Central memory CD4-positive, alpha-beta T cell (primary cell): ENCODE data around the gene DGKB.
"Not testable (repeated sequence)": the region's sequence is repeated elsewhere in the genome, so short reads cannot be mapped to it uniquely, and the experiment has no call there.

Source experiments
- DNase-seq: peaks from one replicate; pipeline ENCODE4 v3.0.0; 2022

Gene DGKB

DNA sequence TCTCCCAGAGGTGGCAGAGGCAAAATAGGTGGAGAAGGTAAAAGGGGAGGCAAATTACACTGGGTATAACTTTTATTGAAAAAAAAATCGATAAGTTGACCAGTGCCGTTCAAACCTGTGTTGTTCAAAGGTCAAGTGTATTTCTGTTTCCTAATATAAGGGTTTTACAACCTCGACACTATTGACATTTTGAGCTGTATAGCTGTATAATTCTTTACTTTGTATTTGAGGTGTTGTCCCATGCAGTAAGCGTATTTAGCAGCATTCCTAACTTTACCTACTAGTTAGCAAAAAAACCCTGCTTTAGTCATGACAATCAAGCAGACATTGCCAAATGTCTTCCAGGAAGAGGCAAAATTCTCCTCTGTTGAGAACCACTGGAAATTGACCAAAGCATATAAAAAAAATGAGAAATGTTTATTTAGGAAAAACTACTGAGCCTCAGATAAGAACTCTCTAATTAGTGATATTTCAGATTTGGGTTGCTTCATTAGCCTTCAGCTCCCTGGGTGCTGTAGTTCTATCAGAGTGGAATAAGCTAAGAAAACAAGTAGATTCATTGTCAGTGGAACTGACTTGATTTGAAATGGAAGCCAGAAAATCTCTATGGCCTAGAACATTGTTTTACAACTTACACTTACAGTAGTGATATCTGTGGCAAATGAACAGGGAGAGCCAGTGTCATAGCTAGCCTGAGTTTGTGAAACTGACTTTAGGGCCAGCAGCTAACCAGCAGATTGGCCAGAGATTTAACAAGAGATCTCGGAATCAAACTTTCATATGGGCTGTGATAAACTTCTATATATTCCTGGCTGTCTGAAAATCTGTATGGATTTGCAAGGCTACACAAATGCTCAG lies 331.6 kb downstream of the DGKB start:
- DNase-seq = no peak

DNA sequence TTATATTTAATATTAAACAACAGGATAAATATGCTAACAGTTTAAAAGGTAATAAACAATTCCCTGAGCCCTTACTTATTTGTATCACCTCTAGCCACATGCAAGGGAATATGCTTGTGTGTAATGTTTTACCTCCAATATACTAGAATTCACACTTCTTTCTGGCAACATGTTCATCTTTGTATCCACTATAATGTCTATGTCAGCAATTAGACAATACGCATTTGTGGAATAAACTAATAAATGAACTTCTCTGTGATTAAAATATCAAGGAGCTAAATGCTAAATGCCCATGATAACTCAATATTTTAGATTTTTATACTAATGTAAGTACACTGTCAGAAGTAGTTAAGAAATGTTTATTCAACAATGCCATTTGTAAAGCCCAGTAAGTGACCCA lies 350.5 kb downstream of the DGKB start:
- DNase-seq = no peak

DNA sequence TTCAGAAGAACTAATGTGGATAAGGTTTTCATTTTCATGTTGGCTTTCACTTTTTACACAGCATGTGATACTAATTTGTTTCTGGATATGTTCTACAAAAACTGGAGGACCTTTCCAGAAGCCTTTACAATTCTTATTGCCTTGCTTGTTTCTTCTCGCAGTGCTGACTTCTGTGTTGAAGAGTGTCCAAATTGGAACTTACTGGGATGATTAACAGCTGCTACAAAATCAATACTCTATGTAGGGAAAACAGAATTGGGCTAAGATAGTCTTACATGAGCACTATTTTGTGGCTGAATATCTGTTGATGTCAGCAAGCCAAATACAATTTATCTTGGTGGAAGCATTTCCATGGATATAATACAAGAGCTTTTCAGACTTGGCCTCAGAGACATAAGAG lies 351.2 kb downstream of the DGKB start:
- DNase-seq = no peak

DNA sequence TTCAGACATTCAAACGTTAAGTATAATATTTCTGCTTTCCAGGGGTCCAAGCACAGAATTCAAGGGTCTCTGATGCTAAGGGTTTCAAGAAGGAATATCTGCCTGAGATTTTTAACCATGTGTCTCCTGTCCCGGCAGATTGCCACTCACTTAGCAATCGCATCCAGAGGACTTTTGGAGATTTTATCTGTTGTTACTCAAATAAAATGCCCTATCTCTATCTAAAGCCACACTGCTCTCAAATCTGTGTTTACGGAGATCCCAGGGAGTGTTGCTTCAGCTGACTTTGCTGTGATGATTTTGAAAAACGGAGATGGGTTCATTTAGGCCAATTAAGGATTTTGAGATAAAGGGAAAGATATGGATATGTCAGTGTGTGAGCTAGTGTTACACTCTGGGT lies 359.9 kb downstream of the DGKB start:
- DNase-seq = no peak

DNA sequence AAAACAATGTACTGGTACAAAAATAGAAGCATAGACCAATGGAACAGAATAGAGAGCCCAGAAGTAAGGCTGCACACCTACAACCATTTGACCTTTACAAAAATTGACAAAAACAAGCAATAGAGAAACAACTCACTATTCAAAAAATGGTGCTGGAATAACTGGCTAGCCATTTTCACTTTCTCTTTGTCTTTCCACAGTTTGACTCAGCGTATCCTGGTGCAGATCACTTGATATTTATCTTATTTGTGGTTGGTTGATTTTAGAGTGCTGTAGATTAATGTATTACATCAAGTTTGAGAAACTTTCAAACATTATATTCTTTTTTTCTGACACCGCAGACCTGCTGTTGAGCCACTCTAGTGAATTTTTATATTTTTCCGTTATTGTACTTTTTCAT lies 381.4 kb downstream of the DGKB start:
- no peak for DNase-seq

DNA sequence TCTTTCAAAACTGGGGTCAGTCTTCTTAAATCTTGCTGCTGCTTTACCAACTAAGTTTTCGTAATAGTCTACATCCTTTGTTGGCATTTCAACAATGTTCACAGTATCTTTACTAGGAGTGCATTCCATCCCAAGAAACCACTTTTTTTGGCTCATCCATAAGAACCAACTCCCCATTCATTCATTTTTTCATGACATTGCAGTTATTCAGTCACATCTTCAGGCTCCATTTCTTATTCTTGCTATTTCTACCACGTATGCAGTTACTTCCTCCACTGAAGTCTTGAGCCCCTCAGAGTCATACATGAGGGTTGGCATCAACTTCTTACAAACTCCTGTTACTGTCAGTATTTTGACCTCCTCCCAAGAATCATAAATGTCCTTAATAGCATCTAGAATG lies 392.3 kb downstream of the DGKB start:
- DNase-seq = no peak

DNA sequence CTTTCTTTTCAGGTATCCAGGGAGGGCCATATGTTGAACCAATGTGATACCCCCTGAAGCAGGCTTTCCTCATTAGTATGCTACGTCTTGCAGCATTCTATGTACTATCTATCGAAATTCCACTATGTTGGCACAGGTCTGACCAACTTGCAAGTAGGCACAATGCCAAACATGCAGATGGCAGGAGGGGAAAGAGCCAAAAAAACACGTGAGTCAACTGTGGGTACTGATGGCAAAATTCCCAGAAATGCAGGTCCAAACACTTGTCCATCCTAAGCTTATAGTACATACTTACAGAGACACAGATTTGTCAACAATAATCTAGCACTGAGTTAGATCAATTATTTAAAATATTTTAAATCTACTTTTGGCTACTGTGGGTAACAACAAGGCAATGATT lies 394.9 kb downstream of the DGKB start:
- no peak for DNase-seq

DNA sequence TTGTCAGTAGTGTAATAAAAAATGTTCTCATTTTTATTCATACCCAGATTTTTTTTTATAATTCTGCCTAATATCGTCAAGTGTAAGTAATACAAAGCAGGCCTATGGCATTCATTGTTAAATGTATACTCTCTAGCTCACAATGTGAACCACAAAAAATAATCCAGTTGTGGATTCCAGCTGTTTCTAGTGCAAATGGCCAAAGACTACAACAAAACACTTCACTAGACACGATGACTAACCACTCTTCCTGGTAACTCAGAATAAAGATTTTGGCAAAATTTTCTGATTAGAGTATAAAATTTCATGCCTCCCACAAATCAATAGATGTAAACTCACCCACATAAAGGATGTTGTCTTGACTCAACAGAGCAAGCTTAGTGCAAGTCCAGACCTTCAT lies 396.6 kb downstream of the DGKB start:
- DNase-seq = no peak

DNA sequence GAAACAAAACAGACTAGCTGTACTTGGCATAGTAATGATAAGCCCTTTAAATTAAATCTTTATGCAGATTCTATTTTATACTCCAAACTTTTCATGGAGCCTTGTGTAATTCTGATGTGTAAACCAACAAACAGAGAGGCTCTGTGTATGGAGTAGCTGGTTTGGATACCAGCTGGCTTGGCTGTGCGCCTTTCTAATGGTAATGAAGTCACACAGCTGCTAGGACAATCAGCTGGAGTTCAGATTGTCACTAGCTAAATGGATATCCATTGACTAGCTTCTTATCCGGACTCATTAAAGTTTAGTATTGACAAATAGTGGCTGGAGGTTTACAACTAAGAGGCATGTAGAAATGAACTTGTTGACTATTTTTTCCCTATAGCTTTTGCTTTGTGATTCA lies 398.4 kb downstream of the DGKB start:
- DNase-seq = no peak

DNA sequence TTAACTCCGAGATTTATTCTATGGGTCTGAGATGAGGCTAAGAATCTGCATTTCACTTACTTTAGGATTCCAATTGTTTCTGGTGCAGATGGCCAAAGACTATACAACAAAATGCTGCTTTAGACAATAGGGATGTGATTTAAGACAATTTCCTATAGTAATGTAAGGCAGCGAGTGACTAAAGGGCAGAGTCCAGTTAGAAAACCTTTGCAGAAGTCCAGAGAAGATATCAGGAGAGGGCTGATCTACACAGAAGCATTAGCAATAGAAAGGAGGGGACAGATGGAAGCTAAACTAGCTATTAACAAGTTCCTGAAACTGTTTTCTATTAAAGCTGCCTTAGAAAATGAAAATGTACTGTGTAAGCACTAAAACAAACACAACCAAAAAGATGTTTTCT lies 398.9 kb downstream of the DGKB start:
- no peak for DNase-seq

DNA sequence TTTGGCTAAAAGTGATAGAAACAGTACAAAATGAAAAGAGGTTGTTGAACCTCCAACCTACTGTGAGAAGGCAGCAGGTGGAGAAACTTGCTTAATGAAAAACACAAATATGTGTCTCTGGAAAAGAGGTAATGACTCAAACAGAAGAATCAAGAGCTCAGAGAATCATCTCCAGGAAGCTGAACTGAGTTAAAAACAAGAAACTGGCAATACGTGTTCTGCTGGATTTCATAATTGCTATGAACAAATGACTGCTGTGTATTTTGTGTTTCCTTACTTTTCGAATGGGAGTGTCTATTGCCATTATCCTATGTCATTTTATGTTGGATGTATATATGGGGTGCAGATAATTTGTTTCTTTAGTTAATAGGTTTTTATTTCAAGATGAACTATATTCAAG lies 401.1 kb downstream of the DGKB start:
- DNase-seq = no peak

DNA sequence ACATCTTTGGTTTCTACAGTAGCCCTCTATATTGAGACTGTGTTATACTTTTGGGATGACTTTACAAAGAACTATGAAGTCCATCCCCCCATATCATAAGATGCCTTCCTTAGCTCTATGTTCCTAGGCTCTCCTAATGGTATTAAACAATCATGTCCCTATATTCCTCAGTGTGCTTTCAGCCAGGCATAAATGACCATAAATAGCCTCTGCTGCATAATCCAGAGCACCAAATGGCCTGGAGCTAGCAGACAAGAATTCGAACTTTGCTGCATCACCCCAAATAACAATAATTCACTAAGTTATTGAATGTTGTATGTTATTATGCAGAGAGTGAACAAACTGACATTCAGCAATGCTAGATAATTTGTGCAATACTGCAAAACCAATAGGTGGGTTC lies 405.2 kb downstream of the DGKB start:
- no peak for DNase-seq

DNA sequence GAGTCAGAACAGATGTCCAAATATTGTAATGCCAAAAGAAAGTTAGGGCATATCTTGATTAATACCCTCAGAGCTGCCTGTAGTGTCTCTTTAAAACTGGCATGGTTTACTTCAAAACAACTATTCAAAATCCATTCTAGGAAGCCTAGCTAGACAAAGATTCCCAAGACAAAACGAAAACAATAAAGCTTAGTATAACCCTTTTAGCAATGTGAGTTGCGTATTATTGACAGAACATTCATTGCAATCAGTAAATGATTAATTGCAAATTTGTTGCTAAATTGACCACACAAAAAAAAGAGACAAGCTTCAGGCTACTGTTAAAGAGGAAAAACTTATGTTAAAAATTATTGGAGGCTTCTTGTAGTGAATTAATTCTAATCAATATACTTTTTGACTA lies 406.9 kb downstream of the DGKB start:
- no peak for DNase-seq

DNA sequence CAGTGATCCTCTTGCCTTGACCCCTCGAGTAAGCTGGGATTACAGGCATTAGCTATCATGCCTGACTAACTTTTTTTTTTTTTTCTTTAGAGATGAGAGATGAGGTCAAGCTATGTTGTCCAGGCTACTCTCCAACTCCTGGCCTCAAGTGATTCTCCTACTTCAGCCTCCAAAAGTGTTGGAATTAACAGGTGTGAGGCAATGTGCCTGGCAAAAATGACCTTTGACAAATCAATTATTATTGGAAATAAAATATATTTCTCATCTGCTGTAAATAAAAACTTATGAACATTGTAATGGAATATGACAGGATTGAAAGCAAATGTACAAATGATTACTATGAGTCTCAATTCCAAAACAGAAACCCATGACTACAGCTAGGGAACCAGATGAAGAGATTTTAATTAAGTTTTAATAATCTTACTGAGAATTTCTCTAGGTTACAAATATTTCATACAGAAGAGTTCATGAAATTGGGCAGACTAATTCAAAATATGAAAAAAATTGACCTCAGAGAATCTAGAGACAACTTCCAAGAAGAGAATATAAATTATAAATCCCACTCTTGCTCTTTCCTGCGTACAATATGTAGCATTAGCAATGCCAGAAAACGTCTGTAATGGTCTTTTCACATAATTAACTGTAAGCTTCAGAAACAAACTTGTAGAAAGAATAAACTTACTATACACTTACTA lies 414.7 kb downstream of the DGKB start:
- no peak for DNase-seq

DNA sequence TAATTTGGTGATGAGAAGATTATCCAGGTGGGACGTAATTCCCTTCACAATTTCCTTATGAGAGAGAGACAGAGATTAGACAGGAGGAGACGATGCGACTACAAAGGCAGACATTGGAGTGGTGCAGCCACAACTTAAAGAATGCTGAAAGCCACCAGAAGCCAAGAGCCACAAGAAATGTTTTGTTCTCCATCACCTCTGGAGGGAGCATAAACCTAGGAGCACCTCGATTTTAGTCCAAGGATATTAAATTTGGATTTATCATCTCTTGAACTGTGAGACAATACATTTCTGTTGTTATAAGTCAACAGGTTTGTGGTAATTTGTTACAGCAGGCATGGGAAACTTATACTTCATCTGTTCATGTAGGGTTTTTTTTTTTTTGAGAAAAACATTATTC lies 418.9 kb downstream of the DGKB start:
- DNase-seq = no peak

DNA sequence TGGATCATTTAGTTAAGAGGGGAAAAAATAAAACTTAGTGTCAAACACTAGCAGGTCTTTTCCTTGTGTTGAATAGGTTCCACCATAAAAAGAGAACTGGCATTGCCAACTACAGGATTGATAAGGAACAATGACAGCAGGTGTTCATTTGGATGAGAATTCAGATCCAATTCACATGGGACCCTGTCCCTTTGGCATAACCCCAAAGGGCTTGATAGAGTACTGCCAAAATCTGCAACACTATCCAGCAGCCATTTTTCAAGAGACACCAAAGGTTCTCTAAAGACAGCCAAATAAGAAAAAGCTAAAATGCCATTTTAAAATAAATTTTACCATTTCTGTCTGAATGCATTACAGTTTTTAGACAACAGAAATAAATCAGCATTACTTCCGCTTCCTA lies 422.3 kb downstream of the DGKB start:
- DNase-seq = no peak

DNA sequence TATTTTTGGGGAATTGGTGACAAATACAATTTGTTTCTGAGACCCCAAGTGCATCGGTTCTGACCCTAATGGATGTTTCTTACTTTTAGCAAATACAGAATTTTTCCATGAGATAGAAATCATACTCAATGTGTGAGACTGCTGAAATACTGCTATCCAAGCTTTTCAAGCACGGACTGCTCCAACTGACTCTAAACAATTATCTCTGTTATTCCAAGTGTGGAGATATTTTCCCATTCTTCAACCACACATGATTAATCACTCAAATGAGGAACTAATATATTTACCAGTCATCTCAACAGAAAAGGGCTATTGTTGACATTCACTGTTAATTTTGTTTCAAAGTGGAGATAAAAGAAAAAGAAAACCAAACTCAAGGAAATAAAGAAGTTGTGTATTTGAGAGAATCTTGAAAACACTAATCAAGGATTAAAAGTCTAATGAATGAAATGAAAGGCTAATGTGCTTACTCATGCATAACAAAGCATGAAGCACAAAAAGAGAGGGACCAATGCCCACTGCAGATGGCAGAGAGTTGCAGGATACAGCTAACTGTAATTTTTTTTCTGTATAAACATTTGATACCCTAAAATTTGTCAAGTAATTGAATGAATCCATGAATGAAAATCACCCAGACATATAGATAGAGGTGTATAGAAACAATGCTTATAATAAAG lies 423.6 kb downstream of the DGKB start:
- DNase-seq = no peak

DNA sequence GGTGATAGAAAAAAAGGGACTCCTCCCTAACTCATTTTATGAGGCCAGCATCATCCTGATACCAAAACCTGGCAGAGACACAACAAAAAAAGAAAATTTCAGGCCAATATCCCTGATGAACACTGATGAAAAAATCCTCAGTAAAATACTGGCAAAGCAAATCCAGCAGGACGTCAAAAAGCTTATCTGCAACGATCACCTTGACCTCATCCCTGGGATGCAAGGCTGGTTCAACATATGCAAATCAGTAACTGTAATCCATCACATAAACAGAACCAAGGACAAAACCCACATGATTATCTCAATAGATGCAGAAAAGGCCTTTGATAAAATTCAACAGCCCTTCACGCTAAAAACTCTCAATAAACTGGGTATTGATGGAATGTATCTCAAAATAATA lies 440.8 kb downstream of the DGKB start:
- DNase-seq = not testable (repeated sequence)

DNA sequence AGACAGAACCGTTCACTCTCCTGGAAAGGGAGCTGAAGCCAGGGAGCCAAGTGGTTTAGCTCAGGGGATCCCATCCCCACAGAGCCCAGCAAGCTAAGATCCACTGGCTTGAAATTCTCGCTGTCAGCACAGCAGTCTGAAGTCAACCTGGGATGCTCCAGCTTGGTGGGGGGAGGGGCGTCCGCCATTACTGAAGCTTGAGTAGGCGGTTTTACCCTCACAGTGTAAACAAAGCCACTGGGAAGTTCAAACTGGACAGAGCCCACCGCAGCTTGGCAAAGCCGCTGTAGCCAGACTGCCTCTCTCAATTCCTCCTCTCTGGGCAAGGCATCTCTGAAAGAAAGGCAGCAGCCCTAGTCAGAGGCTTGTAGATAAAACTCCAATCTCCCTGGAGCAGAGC lies 443.7 kb downstream of the DGKB start:
- not testable (repeated sequence) for DNase-seq

DNA sequence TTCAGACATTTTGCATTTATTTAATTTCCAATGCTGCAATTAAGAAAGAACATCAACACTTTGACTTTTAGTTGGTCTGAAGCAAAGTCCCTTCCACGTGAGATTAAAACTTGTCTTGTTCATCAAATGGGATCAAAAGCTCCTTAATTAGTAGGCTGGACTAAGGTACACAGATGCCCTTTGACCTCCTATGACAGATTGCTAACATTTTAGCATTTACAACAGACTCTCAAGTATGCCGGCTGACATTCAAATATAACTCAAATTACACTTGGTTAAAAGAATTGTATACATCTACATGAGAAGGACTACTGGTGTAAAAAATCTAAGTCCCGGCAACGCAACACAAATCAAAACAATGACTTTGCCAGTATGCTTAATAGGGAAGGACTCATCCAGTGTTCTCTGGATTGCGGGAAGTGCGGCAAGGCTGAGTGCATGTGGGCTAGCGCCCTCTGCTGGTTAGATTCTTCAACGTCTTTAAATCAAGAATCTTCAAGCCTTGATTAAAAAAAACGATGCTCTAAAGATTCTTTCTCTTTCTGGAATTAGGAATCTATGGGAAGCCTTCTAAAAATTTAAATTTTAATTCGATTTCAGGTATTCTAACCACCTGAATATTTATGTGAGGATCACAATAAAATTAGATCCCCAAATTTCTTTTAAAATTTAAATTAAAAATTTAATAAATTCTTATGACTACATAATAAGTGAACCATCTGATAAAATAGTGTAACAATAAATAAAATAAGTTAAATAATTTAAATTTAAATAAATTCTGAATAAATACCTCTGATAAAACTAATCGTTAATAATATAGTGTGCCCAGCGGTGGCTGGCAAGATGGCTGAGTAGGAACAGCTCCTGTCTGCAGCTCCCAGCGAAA lies 444.7 kb downstream of the DGKB start:
- peak; percentile 44 for DNase-seq

DNA sequence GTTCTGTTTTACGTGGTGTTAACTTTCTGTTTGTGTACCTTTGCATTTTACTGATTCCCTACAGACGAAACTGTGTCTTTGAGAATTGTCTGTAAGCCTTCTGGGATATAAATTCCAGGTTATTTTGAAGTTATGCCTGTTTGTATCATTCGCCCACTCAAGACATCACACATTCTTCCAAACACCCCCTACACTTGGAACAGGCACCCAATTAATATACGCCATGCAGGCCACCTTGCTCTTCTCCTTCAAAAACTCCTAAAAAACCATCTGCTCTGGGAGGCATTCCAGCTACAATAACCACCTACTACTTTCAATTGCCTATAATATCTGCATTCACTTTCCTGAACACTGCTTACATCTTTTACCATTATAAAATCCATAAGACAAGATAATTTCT lies 453.3 kb downstream of the DGKB start:
- no peak for DNase-seq

DNA sequence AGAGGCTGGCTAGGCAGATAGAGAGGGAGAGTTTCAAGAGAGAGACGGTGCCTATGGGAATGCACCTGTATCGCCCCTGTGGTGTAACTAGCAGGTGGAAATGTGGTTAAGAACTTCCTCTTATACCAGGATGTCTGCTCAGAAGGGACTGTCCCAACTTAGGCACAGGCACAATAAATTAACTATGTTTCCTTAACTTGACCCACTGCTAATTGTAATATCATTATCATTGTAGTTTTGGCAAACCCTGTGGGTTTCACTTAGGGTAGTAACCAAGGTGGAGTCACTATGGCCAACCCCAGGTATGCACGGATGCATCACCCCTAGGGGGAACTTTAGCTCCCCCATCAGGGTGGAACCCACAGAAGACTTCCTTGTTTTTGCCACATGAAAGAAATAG lies 455.7 kb downstream of the DGKB start:
- DNase-seq = peak; percentile 3

DNA sequence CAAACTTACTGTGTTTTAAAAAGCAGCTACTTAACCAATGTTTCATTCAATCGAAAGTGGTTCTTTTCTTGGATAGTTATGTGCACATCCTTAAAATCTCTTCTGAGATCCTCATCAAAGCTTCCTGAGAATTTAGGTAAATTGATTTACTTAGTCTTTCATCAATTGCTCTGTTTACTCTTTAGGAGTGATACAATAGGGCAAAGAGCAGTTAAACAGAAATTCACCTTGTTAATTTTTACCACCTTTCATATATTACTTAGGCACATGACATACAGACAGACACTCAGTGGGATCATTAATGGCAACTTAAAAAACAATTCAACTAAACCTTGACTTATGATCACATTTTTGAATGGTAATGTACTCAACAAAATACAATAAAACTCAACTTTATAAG lies 456.3 kb downstream of the DGKB start:
- DNase-seq = no peak
